Measurements from ENCODE around the gene NAPB.
"Not testable (repeated sequence)": the region's sequence is repeated elsewhere in the genome, so short reads cannot be mapped to it uniquely, and the experiment has no call there.

NAPB gene

DNA sequence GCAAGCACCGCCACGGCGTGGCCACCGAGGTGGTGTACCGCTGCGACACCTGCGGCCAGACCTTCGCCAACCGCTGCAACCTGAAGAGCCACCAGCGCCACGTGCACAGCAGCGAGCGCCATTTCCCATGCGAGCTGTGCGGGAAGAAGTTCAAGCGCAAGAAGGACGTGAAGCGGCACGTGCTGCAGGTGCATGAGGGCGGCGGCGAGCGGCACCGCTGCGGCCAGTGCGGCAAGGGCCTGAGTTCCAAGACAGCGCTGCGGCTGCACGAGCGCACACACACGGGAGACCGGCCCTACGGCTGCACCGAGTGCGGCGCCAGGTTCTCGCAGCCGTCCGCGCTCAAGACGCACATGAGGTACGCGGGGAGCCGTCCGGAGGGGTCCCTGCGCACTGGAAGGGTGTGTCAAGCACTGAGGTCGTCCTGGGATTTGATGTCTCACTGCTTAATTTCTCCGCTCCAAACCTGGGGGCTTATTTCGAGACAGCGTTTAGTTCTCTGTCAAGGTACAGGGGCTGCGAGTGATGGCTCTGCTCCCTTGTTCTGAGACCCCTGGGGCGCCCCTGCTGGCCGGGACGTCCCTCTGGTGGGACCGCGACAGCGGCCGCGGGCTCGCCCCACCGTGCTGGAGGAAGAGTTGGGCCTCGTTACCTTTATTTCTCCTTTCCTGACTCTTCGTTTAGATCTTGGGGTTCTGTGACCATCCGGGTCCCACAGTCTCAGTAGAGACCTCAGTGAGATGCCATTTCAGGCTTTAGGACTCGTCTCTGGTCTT is 55.7 kb downstream of the NAPB start:
- DNase-seq: no peak

DNA sequence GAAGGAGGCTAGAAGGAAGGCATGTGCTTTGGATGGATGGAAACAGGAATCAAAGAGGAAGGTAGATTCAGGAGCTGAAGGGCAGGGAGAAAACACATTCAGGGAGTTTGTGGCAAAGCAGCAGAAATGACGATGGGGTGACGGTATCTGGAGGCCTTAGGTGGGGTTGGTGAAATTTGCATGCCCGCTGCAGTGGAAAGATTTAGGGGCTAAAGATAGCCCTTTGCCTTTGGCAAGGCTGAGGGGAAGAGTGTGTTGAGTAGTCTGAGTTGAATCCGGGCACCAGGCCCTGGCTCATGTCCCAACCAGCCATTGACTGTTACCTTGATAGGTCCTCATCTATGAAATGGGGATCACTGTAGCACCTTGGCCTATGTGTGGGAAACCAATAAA is 58.0 kb downstream of the NAPB start:
- DNase-seq: no peak

DNA sequence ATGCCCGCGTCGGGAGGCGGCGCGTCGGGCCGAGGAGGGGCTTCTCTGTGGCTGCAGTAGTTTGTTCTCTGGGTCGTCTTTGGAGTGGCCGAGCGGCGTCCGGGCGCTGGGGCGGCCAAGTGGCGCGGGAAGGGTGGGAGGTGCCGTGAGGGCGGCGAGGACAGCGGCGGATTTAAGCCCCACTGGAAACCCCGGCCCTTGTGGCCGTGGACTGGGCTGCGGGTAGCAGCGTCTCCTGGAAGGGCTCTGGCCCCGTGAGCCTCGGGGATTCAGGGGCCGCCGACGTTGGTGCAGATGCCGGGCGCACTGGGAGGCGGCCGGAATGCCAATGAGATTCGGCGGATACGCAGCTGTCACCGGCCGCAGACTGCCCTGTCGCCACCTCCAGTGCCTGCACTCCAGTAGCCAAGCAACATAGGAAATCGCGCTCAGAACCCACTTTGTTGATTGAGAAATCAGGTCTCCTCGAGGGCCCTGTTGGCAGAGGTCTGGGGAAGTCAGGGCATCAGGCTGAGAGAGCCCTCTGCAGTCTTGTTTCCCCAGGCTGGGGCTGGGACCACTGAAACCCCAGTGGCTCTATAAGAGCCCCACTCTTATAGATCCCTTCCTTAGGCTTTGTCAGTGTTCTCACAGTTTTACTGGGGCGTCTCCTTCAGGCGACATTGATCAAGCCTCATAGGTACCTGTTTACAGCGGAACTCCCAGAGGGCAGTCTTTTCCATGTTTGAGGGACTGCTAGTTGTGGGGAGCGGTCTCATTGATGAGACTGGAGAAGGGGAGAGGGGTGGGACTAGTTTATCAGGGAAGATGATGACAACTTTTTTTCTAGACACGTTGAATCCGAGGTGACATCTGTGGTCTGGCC is 58.7 kb downstream of the NAPB start:
- DNase-seq: no peak

DNA sequence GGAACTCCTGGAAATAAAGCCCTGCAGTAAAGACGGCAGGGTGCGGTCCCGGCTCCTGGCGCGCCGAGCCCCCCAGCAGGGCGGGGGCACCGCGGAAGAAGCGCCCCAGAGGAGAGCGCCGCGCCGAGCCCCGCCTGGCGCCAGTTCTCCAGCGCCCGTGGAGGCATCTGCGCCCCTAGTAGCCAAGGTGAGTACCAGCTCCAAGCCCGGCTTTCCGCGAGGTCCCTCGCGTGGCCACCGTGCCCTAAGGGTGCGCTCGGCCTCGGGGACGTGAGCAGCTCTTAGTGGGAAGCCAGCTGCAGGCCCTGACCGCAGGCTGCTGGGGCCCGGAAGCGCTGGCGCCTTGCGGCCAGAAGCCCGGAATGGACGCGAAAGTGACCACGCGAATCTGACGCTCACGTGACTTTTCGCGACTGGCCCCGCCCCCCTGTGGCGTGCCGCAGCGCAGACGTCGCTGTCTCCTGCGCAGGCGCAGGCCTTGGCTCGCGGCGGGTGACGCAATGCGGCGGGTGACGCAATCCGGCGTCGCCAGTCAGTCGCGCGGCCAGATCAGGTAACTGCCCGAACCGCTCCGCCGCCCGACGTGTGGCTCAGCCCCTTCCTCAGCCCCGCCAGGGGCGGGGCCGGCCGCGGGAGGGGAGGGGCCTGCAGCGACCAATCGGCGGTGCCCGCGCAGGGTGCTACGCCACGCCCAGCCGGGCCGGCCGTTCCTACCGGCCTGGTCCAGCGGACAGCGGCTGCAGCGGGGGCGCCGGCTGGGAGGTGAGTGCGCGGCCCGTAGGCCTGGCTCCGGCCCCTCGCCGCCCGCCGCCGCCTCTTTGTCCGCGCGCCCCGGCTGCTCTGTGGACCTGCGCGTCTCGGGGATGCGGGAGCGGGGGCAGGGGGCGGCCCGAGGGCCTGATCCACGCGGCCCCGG is 59.6 kb downstream of the NAPB start, which contains the start of gene GZF1:
TSS of gene GZF1 (plus strand) at position 707 of the 916 bp plus-strand sequence. CDS start 2,202 bp downstream, outside the sequence.
- peak; percentile 100 for DNase-seq

DNA sequence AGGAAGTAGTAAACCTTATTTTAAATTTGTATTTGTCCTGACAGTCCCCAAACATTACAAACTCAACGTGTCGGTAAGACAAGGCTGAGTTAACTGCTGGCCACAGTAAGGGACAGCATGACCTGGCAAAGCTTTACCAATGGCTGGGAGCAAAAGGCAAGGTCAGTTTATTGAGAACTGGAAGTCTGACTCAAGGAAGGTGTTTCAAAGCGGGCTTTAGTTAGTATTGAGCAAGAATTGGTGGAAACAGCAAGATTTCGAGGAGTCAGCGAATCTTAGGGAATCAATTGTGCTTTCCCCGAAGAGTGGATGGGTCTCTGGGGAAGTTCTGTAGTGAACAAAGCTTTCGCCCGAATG is 60.2 kb downstream of the NAPB start:
- no peak for DNase-seq

DNA sequence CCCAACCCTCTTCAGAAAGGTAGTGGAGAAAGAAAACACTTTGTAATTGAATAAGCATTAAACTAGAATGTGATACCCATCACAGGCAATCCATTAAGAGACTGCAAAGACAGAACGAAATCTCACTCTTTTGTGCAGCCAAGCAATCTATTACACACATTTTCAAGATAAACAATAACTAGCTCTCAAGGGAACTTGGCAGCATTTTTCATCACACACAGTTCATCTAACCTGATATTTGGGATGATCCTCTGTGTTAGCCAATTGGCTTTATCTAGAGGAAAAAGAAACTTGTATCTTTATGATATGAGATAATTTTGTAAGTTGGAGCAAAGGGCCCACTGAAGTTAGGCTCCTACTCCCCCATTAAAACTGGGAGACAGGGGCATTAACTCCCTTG is 60.8 kb downstream of the NAPB start:
- no peak for DNase-seq

DNA sequence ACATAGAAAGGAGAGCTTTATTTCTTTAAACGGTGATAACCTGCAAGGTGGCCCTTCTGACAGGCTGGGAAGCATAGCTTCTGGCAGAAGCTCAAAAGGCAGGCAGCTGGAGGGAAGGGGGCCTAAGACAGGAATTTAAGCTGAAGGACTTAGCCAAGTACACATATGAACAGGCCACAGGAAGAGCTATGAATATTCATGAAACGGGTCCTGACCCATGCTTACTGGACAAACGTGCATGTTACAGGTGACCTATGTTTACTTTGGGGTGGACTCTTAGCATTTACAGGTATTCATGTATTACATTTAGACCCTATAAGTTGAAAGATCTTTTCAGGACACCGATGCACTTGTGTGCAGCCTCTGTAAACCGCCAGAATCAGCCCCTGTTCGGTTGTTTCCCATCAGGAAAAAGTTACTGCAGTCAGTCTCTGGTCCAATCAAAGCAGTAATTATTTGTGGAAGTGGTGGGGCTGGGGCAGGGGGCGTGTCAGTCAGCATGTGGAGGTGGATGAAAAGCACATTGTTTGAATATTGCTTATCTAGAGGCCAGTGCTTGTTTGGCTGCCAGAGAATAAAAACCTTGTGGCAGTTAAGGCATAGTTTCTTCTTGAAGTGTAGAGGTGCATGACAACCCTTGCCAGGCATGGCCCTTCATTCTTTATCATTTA is 62.2 kb downstream of the NAPB start:
- DNase-seq: no peak

DNA sequence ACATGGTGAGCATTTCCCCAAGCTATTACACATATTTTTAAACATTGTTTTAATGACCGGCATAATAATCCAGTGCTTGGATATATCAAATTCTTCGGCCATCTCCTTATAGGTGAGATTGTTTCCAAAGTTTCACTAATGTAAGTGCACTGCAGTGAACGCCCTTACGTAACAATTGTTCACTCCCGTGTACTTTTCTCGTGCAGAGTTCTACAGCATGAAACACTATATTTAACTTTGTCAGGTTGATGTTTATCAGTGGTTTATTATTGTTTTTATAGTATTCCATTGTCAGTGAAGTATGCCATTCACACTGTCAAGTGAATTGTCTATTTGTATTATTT is 62.8 kb downstream of the NAPB start:
- no peak for DNase-seq

DNA sequence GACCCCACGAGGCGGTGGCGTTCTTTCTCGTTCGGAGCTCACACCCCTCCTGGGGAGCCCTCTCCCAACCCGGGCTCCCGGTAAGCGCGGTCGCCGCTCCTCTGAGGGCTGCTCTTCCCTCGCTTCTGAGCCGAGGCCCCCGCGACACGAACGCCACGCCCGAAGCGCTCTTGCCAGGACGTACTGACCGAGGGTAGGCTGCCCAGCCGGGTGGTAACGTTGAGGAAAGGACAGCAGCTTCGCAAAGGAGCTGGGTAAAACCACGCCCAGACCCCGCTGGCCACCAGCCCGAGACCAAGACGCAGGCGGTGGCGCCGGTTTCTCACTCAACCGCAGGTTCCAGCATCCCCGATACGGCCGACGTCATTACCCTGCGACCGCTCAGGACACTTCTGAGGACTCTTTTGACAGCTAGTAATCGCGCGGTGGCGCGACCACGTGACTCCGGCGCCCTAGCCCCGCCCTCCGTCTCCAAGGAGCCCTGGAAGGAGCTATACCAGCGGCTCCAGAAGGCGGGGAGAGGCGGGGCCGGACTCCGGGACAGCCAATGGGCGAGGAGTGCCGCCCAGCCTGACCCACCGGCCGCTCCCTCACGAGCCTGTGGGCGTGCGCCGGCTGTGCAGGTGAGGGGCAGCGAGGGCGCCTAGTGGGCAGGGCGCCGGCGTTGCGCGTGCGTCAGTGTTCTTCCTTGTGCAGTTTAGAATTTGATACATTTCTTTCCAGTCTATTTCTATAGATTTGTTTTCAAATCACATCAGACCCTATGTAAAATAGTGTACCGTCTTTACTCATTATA is 63.3 kb downstream of the NAPB start:
- DNase-seq: peak; percentile 100

DNA sequence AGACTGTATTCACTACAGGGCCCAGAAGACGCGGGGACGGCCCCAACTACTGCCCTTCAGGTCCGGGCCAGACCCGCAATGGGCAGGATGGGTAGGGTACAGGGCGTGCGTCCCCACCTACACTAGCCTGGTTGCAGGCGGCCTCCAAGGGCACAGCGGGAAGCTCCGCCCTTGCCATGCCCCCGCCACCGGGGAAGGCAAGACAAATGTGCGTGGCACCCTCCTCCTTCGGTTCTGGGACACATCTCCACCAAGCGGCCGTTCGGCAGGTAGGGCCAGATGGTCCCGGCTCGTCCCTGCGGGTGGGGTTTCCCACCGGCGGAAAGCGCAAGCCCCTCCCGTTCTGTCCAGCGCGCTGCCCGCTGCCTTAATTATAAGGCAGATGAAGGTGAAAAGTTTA is 65.1 kb downstream of the NAPB start:
- peak; percentile 62 for DNase-seq

DNA sequence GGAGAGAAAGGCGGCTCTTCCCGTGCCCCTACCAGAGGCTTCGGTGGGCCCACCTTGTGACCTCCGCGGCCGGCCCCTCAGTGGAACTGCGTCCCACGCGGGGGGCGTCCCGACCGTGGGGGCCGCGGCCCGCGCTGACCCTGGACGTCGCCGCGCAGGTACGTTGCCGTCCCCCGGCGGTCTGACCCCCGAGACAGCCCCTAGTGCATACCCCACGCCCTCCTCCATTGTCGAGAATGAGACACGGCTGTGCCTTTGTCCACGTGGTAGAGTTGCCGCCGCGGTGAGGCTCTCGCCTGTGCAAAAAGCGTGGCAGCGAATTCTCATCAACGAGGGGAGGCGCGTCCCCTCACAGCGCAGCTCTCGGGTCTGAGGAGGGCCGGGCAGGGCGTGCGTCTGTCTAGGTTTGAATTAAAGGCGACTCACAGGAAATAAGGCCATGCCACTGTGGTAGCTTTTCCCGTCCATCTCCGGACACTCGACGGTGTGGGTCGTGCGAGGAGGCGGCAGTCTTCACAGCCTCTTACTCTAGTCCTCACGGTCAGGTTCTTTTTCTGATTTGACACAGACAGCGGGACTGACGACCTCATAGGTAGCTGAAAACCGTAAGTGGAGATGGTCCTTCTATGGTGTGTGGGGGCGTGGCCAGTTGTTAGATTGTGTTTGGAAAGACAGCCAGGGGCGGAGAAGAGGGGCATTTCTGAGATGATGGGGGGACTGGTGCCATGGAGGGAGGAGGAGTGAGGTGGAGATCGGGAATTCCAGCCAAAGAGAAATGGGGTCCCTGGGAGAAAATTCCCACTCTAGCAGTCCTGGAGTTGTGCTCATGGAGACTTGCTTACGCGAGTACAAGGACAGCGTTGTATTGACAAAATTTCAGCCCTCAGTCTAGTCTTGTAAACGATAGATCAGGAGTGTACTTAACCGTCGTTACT is 70.1 kb downstream of the NAPB start:
- peak; percentile 86 for DNase-seq

DNA sequence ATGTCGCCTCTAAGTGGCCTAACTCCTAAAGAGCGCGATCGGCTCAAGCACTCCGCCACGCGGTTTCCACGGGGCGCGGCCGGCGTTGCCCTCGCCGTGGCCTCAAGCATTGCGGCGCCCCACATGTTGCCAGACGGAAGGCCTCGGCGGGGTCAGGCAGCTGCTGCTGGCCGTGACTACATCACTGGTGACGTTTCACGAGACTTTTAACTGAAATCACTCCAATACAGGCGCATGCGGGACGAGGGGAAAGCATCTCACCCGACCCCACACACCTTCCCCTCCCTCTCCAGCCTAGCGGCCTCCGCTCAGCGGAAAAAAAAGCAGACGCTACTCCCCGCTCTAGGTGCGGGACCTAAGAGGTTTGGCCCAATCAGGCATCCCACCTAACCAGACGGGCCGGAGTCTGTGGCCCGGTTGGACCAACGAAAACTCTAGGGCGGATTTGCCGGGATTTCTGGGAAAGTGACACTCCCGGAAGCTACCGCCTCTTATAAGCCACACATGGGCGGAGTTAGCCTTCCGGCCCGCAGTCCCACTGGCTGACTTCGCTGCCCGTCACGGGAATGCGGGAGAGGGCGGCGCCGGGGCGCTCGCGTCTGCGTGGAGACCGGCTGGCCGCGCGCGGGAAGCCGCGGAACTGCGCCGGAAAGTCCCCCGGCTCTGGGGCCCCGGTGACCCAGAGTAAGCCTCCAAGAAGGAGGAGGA is 70.9 kb downstream of the NAPB start, which contains the start of gene NXT1:
TSS of gene NXT1 (plus strand) at position 596 of the 708 bp plus-strand sequence. CDS start 3,251 bp downstream, outside the sequence.
- DNase-seq: peak; percentile 98

DNA sequence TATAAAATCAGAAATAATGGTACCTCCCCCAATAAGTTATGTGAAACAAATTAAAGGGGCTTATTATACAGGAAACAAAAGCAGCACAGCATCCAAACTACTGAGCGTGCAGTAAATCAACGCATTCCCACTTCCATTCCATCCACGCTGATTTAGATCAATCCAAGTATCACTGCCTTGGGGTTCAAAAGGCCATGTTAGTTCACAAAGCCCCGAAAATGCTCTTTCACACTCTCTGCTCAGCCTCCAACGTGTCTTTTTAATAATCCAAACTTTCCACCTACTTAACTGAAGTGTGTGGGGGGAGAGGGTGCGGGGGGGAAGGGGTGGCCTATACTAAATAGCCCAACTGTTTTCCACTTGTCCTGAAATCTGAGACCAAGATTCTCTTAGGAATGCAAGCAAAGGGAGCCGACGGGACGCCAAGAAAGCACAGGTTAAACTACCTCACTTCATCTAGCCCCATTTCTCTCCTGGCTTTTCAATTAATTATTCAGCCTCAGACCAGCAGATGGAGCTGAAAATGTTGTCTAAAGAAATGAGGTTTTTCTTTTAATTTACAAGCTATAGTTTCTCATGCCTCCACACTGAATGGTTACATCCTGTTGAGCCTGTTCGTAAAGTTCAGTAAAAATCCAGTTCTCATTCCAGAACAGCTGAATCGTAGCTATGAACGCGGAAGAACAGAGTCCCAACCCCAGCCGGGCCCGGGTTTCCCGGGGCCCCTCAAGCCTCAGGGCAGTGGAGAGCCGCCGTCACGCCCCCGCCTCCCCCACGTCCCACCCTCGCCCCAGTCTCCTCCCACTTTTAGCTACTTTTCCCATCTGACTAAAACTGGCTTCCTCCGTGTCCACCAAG is 71.7 kb downstream of the NAPB start:
- no peak for DNase-seq

DNA sequence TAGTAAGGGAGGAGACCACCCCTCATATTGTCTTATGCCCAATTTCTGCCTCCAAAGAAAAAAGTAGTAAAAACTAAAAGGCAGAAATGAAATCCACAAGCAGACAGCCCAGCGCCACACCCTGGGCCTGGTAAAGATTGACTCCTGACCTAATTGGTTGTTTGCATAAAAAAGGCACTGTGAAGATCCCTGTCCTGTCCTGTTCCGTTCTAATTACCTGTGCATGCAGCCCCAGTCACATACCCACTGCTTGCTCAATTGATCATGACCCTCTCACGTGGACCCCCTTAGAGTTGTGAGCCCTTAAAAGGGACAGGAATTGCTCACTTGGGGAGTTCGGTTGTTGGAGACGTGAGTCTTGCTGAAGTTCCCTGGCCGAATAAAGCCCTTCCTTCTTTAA is 72.8 kb downstream of the NAPB start:
- not testable (repeated sequence) for DNase-seq

DNA sequence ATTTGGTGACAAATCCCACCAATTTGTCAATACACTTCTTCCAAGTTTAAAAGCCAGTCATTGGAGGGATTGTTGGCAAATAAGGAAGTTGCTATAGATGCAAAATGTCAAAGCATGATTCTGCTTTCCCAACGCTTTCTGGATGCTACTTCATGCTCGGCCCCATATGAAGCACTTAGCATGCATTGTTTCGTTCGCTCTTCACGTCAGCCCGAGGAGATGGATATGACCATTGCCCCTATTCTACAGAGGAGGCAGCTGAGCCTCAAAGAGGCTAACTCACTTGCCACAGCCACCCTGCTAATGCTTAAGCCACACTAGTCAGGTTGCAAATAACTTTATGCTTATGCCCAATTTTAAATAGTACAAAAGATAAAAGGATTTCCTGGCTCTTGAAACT is 73.5 kb downstream of the NAPB start:
- DNase-seq: no peak

DNA sequence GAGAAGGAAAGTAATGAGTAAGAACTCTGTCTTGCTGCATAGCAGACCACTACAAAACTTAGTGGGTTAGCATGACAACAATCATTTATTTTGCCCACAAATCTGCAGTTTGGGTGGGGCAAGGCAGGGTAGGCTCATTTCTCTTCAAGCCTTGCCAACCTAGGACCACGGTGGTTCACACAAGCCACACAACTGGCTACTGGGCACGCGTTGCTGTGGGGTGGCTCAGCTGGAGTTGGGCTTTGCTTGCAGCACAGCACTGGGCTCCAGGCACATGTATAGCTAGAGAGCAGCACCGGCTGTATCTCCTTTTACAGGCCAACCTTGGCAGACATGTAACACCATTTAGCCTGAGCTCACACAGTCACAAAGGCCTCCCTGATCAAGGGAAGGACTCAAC is 75.3 kb downstream of the NAPB start:
- no peak for DNase-seq

DNA sequence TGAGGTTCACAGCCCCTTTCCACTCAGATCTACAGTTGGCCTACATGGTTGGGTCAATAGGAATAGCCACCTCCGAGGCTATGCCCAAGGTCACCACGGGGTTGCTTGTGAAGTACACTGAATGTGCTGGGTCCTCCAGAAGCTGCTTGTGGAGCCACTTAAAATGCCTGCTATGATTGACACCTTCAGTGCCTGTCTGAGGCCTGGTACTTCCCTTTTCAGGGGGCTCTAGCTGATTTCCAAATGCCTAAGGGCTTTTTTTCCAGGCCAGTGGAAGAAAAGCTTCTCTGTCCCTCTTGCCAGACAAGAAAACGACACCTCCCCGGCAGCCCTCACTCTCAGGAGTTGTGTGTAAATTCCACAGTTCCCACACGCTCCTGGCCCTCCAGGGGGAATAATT is 77.0 kb downstream of the NAPB start:
- DNase-seq: no peak

DNA sequence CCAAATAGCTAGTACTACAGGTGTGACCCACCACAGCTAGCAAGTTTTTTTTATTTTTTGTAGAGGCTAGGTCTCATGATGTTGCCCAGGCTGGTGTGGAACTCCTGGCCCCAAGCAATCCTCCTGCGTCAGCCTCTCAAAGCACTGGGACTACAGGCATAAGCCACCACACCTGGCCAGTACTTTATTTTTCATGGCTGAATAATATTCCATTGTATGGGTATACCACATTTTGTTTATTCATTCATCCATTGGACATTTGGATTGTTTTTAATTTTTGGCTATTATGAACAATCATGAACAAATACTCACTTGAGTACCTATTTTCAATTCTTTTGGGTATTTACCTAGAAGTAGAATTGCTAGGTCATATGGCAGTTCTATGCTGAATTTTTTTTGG is 77.7 kb downstream of the NAPB start:
- DNase-seq: no peak

DNA sequence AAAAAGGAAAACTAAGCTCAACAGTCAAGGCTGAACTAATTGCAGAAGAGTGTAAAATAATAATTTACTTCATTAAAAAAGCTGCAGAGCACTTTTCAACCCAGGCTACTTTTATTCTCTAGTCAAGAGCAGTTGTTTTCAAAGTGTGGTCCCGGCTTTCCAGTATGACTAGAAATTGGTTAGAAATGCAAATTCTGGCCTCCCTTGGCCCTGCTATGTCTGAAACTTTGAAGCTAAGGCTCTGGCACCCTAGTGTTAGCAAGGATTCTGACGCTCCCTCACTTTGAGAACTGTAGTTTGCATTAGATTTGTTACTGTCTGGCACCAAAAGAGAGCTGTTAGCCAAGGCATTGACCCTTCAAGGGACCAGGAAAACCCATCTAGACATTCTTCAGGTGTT is 80.2 kb downstream of the NAPB start:
- no peak for DNase-seq

All from activated effector memory CD4-positive, alpha-beta T cell treated with anti-CD3 and anti-CD28 coated beads, Interleukin-2, amount 50 U/mL, for 16 hours (primary cell).